ENCODE measurements around the gene FTL.

Gene FTL

DNA sequence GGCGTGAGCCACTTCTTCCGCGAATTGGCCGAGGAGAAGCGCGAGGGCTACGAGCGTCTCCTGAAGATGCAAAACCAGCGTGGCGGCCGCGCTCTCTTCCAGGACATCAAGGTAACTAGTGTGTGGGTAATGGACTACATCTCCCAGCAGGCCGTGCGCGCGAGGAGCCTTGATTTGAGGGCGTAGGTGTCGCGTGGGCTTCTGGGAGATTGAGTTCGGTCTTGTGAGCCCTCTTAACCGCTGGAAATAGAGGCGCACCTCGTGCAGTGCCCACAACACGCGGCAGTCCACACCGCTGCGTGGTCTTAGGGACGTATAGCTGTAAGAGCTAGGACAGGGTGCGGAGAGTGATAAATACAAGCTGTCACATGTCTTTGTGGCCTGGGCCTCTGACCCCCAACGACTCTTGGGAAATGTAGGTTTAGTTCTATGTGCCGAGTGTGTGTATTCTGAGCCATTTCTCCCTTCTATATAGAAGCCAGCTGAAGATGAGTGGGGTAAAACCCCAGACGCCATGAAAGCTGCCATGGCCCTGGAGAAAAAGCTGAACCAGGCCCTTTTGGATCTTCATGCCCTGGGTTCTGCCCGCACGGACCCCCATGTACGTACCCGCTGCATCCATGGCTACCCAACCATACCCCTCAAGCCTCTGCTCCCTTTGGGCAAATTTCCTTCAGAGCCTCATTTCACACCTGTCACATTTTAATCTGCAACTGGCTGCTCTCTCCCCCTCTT is 864 bp downstream of the FTL start:
- DNase-seq (ENCODE audit: low read depth) = peak; percentile 76

DNA sequence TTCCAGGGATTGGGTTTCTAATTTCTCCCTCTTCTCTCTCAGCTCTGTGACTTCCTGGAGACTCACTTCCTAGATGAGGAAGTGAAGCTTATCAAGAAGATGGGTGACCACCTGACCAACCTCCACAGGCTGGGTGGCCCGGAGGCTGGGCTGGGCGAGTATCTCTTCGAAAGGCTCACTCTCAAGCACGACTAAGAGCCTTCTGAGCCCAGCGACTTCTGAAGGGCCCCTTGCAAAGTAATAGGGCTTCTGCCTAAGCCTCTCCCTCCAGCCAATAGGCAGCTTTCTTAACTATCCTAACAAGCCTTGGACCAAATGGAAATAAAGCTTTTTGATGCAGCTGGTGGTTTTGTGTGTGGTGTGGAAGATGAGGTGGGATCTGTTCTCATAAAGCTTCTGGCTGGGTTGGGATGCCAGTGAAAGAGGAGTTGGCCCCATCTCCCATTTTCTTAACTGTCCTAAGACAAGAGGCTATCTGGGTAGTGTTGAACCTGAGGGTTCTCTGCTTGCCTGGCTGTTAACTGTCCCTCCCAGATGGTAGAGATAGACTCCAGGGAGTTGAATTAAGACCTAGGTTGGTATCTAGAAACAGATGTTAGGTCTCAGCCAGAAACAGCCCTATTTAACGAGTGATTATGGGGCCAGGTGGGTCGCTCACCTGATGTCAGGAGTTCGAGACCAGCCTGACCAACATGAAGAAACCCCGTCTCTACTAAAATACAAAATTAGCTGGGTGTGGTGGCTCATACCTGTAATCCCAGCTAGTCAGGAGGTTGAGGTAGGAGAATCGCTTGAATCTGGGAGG is 1.6 kb downstream of the FTL start:
- DNase-seq (ENCODE audit: low read depth) = no peak

DNA sequence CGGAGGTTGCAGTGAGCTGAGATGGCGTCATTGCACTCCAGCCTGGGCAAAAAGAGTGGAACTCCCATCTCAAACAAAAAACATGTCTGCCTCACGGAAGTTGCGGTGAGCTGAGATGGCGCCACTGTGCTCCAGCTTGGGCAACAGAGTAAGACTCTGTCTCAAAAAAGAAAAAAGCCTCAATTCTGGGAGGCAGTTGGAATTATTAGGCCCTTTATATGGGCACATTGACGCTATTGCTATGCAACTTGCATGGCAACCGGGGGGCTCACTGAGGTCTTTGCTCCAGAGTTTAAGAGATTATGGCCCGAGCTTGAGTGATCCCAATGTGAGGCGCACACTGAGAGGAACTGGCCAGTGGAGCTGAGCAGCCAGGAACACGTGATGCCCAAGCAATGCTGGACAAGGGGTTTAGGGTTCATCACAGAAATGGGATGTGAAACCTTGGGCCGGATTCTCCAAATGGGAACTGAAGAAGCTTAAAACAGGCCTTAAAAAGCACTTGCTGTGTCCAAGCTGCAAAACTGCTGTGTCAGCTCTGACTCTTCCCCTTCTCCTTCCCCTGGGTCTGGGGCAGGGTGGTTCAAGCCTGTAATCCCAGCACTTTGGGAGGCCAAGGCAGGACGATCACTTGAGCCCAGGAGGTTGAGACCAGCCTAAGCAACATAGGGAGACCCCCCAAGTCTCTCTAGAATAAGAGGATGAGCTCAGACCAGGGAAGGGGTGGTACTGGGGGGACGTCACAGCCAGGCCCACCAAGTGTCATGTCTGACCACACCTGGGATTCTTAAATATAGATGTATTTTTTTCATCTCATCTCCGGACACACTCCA is 2.5 kb downstream of the FTL start:
- DNase-seq (ENCODE audit: low read depth) = no peak

DNA sequence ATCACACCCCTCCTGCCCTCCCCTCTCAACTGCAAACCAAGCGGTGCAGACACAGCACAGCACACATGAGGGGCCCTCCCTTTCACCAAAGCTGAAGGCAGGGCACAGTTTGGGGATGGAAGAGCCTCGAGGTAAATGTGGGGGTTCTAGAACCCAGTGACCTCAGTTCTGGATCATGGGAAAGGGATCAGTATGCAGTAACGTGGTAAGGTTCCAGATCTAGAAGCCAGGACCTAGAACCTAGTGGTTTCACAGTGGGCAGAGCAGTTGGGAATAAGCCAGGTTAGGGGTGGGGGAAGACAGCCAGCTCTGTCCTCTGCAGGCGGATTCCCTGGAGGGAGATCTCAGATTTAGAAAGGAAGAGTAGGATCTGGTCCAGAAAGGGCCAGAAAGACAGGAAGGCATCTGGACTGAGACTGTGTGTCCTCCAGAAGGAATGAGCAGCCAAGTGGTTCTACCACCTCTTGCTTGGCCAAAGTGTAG is 3.1 kb downstream of the FTL start:
- no peak for DNase-seq (ENCODE audit: low read depth)

DNA sequence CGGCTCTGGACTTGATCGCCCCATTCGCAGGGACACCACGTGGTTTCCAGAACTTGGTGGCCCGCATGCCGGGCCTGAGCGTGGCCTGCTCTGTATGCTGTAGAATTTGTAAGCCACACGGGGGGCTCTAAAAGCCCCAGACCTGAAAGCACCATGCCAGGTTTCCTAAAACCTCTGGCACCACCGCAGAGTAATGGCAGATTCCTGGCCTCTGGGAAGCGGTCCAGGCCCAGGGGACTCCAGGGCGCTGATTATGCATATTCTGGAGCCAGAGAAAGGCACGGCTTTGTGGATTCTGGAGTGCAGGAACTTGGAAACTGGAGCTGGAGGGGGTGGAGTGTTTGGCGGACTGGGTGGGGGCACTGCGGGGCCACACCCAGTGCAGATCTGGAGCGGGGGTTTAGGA is 3.7 kb downstream of the FTL start:
- DNase-seq (ENCODE audit: low read depth) = no peak

DNA sequence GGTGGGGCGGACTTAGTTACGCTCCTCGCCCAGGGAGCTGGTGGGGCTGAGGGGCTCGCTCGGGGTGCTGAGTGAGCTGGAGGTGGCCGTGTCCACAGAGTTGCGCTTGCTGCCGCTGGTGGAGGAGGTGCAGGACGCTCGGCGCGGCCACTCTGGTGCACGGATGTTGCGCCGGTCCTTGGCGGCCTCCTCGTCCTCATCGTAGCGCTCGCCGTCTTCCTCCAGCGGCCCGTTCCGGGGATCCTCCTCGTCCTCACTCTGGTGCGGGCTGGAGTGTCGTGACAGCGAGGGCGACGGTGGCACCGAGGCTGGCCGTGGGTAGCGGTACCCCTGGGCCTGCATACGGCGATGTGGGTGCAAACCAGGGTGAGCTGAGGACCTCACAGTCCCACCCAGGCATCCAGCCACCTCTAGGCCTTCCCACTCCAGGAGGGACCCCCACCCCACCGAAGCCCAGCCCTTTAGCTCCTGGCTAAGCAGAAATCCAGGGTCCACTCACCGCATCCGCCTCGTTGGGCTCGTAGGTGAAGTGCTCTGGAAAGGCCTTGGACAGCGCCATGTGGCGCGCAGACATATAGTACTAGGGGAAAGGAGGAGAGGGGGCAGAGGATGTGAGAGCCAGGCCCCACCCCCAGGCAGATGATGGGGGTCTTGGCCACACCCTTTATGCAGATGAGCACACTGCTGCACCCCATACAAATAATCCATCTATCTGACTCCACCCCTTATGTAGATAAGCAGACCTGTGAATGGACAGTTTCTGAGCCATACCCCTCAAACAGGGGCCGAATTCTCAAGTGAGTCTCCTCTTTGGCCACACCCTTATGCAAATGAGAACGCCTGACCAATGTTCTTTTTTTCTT is 4.4 kb downstream of the FTL start:
- no peak for DNase-seq (ENCODE audit: low read depth)

DNA sequence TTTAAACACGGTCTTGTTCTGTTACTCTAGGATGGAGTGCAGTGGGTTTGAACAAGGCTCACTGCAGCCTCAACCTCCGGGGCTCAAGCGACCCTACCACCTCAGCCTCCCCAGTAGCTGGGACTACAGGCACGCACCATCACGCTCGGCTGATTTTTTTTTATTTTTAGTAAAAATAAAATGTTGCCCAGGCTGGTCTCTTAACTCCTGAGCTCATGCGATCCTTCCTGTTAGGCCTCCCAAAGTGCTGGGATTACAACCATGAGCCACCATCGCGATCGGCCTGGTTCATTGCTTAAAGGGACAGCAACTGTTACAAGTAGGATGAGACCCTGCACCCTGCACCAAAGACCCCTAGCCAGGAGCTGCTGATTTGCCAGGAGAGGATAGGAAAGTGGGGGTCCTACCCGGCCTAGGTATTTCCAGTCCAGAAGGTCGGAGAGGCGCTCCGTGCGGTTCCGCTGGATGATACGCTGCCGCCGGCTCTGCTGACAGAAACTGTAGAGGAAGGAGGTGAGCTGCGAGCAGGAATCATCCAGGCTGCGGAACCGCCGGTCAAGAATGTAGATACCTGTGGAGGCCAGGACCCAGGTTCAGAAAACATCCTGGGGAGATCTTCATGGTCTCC is 5.1 kb downstream of the FTL start:
- DNase-seq (ENCODE audit: low read depth) = no peak

DNA sequence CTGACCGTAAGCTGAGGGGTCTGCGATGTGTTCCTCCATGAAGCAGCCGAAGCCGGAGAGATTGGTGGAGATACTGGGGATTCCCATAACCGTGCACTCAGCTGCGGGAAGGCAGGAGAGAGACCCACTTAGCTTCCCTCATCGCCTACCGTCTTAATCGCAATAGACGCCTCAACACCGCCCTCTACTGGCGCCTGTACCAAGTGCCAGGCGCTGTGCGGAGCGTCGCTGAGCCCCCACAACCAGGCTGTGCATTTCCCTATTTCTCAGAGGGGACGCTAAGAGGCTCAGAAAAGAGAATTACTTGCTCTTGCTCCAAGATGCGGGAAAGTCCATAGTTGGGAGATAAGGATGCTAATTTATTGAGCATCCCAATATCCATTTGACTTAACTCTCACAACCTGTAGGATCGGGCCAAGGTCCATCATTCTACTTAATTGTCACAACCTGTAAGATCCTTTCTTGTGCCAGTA is 5.8 kb downstream of the FTL start:
- peak; percentile 79 for DNase-seq (ENCODE audit: low read depth)

DNA sequence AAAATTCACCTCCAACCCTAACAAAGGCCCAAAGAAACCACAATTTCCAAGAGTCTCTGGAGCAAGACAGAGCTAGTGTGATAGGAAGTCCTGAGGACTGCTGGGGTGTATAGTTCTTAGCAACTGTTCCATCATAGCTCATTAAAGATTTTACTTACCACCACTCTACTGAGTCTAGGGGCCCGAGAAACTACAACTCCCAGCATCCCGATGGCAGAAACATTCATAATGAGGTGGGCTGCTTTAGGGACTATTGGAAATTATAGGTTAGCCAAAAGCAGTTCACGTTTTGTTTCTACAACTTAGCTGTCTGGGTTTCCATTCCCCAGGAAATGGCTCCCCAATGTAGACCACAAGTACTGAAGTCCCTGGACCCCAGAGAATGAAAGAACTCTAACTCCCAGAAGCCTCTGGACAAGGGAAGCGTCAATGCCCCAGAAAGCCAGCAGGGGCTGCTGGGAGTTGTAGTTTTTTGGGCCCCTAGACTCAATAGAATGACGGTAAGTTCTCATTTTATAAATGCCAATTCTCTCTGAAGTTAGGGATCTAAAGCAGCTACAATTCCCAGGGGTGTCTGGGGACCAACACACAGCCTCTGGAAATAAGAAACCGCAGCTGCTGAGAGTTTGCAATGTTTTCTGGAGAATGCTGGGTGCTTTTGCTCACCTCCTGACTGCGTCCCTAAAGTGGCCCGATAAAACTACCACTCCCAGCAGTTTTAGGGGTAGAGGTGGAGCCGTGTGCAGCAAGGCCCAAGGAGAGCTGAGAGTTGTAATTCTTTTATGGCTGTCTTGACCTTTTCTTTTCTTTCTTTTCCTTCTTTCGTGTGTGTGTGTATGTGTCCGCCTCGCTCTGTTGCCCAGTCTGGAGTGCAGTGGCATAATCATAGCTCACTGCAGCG is 11.1 kb downstream of the FTL start:
- no peak for DNase-seq (ENCODE audit: low read depth)

DNA sequence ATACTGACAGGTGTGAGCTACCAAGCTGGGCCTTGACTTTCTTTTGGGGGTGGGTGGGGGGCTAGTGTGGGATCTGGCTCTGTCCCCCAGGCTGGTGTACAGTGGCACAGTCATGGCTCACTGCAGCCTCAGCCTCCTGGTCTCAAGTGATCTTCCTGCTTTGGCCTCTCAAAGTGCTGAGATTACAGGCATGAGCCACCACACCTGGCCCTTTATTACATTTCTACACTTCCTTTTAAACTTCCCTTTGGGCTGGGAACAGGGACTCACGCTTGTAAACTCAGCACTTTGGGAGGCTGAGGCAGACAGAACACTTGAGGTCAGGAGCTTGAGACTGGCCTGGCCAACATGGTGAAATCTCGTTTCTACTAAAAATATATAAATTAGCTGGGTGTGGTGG is 12.0 kb downstream of the FTL start:
- DNase-seq (ENCODE audit: low read depth) = no peak

DNA sequence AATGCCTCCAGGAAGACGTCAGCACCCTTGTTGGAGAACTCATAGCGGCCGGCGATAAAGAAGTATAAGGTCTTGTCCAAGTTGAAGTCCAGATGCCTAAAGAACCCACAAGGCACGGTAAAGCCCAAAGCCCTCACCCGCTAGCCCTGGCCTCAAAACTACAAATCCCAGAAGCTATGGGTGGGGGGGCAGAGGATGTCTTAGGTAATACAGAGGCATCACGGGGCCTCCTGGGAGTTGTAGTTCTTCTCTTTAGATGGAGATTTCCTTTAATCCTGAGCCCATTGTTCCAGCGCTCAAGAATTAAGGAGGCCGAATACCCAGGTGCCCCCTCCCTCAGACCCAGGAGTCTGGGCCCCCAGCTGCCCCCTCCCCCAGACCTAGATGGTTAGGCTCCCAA is 17.2 kb downstream of the FTL start:
- no peak for DNase-seq (ENCODE audit: low read depth)

DNA sequence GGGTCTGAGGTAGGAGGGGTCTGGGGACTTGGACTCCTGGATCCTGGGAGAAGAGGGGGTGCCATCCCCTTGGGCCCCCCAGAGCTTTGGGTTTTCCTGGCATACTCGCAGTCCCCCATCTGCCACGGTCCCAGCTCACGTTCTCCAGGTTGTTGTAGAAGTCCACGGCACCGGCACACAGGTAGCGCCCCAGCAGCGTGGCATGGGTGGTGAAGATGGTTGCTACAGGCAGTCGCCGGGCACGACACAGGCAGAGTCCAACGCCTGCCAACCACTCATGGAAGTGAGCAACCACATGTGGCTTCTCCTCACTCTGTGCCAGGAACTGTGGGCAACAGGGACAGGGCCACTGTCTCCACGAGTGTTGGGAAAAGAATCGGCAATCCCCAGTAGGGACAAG is 20.6 kb downstream of the FTL start:
- no peak for DNase-seq (ENCODE audit: low read depth)

DNA sequence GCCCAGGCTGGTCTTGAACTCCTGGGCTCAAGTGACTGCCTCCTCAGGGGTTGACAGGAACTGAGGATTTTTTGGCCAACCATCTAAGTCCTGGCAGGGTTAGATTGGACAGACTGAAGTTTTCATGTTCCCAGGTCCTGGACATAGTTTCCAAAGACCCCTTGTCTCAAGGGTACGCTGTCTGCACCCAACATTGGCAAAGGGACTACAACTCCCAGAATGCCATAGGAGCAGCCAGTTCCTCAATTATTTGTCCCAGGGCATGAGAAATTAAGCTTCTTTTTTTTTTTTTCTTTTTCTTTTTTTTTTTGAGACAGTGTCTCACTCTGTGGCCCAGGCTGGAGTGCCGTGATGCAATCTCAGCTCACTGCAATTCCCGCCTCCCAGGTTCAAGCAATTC is 21.1 kb downstream of the FTL start:
- DNase-seq (ENCODE audit: low read depth) = no peak

DNA sequence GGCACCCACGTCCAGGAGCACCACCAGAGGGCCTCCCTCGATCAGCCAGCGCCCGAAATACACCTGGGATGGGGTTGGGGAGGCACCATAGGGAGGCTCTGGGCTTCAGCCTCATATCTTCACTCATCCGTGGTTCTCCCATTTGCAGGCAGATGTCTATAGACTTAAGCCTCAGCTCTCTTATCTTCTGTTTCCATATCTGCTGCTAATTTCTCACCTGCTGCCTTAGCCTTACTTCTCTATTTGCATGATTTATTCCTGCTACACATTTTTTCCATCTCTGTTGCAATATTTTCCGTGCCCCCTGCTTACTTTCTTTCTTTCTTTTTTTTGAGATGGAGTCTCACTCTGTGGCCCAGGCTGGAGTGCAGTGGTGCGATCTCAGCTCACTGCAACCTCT is 22.2 kb downstream of the FTL start:
- no peak for DNase-seq (ENCODE audit: low read depth)

DNA sequence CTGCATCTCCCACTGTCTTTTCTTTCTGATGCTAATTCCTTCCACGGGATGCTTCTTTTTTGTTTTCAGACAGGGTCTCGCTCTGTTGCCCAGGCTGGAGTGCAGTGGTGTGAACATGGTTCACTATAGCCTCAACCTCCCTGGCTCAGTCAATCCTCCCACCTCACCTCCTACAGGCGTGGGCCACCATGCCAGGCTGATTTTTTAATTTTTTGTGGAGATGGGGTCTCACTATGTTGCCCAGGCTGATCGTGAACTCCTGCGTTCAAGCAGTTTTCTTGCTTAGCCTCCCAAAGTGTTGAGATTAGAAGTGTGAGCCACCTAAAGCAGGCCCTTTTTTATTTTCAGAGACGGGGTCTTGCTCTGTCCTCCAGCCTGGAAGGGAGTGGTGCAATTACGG is 23.2 kb downstream of the FTL start:
- no peak for DNase-seq (ENCODE audit: low read depth)

DNA sequence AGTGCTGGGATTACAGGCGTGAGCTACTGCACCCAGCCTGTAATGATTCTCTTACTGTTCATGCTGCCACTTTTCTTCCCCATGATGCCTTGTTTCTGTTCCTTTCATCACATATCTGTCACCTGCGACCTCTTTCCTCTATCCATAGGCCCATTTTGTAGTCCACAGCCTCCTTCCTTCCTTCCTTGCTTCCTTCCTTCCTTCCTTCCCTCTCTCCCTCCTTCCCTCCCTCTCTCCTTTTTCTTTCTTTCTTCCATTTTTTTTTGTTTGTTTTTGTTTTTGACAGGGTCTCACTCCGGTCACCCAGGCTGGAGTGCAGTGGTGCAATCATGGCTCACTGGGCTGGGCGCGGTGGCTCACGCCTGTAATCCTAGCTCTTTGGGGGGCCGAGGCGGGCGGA is 23.8 kb downstream of the FTL start:
- no peak for DNase-seq (ENCODE audit: low read depth)

DNA sequence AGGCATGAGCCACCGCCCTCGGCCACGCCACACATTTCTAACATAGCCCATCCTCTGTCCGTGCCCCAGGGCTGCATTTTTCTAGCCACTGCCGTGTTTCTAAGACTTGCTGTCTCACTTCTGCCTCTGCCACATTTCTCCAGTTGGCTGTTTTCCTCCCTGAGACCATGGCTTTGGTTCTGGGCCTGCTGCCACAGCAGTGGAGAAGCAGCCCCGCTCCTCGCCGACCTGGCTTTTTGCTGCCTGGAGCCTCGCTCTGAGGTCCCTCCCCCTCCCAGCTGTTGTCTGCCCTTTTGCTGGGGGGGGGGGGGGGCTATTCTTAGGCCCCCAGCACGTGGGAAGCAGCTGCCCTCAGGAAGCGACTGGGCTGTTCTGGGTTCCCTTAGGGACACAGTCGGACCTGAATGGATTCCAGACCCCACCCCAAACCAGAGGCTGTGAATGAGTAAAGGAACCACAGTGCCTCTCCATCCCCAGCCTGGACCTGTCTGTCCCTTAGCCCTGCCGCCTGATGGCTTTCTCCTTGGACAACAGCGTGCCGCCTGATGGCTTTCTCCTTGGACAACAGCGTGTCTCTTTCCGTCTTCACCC is 24.7 kb downstream of the FTL start:
- no peak for DNase-seq (ENCODE audit: low read depth)

DNA sequence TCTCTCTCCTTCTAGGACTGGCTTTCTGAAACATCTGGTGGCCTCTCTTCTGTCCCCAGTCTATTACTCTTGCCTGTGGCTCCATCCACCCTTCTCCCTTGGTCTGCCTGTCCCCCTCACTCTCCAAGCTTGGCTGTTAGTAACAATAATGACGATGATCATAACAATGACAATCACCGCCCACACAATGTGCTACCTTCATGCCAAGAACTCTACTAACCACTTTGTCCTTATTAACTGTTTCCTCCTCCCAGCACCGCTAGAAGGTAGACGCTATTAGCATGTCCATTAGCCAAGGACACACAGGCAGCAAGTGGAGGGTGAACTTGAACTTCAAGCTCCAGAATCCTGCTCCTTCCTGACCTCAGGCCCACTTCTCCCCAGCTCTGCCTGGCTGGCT is 25.3 kb downstream of the FTL start:
- DNase-seq (ENCODE audit: low read depth) = no peak

DNA sequence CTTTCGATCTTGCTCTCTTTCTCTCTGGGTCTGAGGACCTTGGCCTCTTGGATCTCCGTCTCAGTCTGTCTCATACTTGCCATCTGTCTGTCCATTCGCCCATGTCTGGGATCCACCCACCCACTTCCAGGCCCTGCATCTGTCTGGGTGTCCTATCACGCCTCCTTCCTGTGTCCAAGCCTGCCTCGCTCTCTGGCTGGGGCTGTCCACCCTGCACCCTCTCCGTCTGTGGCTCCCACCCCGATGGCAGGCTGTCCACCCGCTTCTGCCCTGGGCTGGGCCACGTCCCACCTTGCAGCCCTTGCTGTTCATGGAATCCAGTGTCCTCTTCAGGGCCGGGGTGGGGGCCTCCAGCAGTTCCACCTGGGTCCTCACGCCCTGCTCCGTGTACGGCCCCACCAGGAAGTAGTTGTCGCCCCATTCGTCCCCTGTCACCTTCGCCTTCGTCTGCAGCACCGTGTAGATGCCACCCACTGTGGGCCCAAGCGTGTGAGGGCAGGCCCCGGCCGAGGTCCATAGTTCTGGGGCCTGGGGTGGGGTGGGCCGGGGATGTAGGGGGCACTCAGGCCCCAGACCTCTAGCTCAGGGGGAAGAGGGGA is 26.0 kb downstream of the FTL start:
- no peak for DNase-seq (ENCODE audit: low read depth)

All from stimulated activated CD8-positive, alpha-beta memory T cell treated with anti-CD3 and anti-CD28 coated beads, Interleukin-7, amount 100 ng/mL, for 24 hours (primary cell).